Measurements from ENCODE around the gene PTPRU. TPM values are rescaled to one million over a fixed set of nuclear protein-coding genes. Genes with fewer than 3 reads are reported as not detected.

Gene PTPRU
- total RNA-seq, 1 experiment from 2014 or later = 40.7 TPM

DNA sequence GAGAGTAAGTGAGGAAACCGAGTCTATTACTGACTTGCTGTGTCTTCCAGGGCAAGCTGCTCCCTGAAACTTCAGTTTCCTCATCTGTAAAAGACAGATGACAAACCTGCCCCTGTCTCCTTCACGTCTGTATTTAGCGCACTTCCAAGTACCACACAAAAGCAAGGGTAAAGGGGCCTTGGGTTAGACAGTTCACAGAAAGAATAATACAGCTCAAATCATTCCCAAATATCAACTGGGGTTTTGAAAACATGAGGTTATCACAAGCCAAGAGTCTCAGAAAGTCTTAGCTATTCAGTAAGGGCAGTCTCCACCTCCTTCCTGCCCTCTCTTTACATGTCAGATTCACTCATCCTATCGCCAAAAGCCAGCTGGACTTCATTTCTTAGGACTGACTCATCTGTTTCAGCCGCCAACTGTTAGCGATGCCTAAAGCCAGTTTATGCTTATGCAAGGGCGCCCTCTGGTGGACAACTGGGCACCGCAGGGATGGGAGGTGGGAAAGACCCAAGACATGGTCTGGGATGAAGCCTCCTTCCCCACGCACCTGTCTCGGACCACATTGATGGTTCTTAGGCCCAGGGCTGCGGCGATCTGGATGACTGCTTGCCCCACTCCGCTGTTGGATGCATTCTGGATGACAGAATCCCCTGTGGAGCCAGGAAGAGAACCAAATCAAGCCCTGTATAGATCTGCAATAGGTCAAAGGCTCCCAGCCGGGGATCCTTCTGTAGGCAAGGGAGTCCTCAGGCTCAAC is 33.6 kb upstream of the PTPRU start:
- Histone ChIP-seq H3K27ac (ENCODE audit: low read depth, low read length) (peak overlapping the region; percentile 23; the same call in 1 of the 2 replicates), H3K36me3 (ENCODE audit: control insufficient read depth in 1 of 2, insufficient read depth in 2 of 2, low read length in 2 of 2) (peaks cover 15 to 42% of the 10 kb centered on the region in 2 experiments; a peak in 3 of 4 replicates), H3K4me3 (replicated peaks in 1 of 2; ENCODE audit: low read depth in 1 of 2, low read length in 2 of 2) (peak overlapping the region in 1 of 2 experiments; percentile 2; a peak in 1 of 4 replicates), H2AFZ (ENCODE audit: low read depth, low read length, poor library complexity, severe bottlenecking) (no peak overlapping the region), H3K9me2 (ENCODE audit: insufficient read depth) (no peaks in the 10 kb centered on the region), H3K9ac (ENCODE audit: low read length) (no peak overlapping the region), H3K4me1 (ENCODE audit: control insufficient read depth in 1 of 2, insufficient read depth in 2 of 2, low read length in 2 of 2) (peaks cover 7 to 8% of the 10 kb centered on the region in 2 experiments), H4K20me1 (ENCODE audit: insufficient read depth) (no peaks in the 10 kb centered on the region), H3K9me3 (ENCODE audit: control insufficient read depth in 1 of 2, insufficient read depth in 1 of 2, low read depth in 1 of 2, low read length in 2 of 2) (no peaks in the 10 kb centered on the region), H3K4me2 (ENCODE audit: low read length) (peak overlapping the region; percentile 60), H3K79me2 (ENCODE audit: insufficient read depth, low read length) (no peaks in the 10 kb centered on the region), H3K27me3 (ENCODE audit: insufficient read depth, low read length) (no peaks in the 10 kb centered on the region)
- ChIA-PET CTCF (interaction anchor here (0.7 to 4.9 kb wide), 12 partner anchors 8 to 417 kb away, joined by 3 to 59 read pairs (median 6); partner anchors contain the start of genes SRSF4 and TMEM200B), RAD21 (ENCODE audit: low non-redundant PET in 1 of 2, low total read pairs in 2 of 2, uncharacterized antibody in 2 of 2, unreplicated experiment in 2 of 2) (interaction anchor here (0.7 to 1.5 kb wide), 6 partner anchors 74 to 1516 kb away, joined by 3 to 7 read pairs (median 4); no protein-coding TSS in a partner anchor), POLR2A (interaction anchor here (0.7 to 1.3 kb wide), 4 partner anchors 21 to 554 kb away, joined by 3 to 5 read pairs (median 5); partner anchors contain the start of genes RNU11 and SRSF4)
- peak; percentile 96 for ATAC-seq
- intact Hi-C loops (cut with micrococcal nuclease) = loop anchor here (1.0 to 5.0 kb wide), 3 partner anchors 168 to 415 kb away; no protein-coding TSS in a partner anchor
- DNase-seq (ENCODE audit: low read depth, low spot score) = peak; percentile 94
- no TSS peak for BruUV-seq (replicated peaks)
- no peak for TF ChIP-seq EZH2 (IDR thresholded peaks at IDR 0.05)
- TF ChIP-seq TCF7L2 (IDR thresholded peaks at IDR 0.05; ENCODE audit: borderline replicate concordance, extremely low read depth, insufficient read depth, insufficient read length) = no peak
- peak; percentile 90 for TF ChIP-seq JUND (IDR thresholded peaks at IDR 0.05)
- peak; percentile 29; the same call in 1 of the 2 replicates for TF ChIP-seq SIN3A (IDR thresholded peaks at IDR 0.05; ENCODE audit: low read depth)
- TF ChIP-seq SRF (IDR thresholded peaks at IDR 0.05; ENCODE audit: low read depth) = no peak
- peak; percentile 87 for TF ChIP-seq FOSL1 (IDR thresholded peaks at IDR 0.05; ENCODE audit: low read depth)
- no peak for TF ChIP-seq ATF3 (IDR thresholded peaks at IDR 0.05)
- no peak for TF ChIP-seq EGR1 (IDR thresholded peaks at IDR 0.05; ENCODE audit: low read depth)
- TF ChIP-seq POLR2A (IDR thresholded peaks at IDR 0.05; ENCODE audit: borderline replicate concordance, extremely low read depth, insufficient read depth, insufficient read length) = no peak
- TF ChIP-seq EZH2phosphoT487 (IDR thresholded peaks at IDR 0.05; ENCODE audit: borderline replicate concordance) = no peak
- TF ChIP-seq CEBPB (IDR thresholded peaks at IDR 0.05; ENCODE audit: low read depth) = no peak
- TF ChIP-seq, protein P1, sequence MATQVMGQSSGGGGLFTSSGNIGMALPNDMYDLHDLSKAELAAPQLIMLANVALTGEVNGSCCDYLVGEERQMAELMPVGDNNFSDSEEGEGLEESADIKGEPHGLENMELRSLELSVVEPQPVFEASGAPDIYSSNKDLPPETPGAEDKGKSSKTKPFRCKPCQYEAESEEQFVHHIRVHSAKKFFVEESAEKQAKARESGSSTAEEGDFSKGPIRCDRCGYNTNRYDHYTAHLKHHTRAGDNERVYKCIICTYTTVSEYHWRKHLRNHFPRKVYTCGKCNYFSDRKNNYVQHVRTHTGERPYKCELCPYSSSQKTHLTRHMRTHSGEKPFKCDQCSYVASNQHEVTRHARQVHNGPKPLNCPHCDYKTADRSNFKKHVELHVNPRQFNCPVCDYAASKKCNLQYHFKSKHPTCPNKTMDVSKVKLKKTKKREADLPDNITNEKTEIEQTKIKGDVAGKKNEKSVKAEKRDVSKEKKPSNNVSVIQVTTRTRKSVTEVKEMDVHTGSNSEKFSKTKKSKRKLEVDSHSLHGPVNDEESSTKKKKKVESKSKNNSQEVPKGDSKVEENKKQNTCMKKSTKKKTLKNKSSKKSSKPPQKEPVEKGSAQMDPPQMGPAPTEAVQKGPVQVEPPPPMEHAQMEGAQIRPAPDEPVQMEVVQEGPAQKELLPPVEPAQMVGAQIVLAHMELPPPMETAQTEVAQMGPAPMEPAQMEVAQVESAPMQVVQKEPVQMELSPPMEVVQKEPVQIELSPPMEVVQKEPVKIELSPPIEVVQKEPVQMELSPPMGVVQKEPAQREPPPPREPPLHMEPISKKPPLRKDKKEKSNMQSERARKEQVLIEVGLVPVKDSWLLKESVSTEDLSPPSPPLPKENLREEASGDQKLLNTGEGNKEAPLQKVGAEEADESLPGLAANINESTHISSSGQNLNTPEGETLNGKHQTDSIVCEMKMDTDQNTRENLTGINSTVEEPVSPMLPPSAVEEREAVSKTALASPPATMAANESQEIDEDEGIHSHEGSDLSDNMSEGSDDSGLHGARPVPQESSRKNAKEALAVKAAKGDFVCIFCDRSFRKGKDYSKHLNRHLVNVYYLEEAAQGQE (IDR thresholded peaks at IDR 0.05; ENCODE audit: low read depth) = no peak
- peak; percentile 59 for TF ChIP-seq POLR2AphosphoS5 (IDR thresholded peaks at IDR 0.05; ENCODE audit: low read depth, low read length)
- TF ChIP-seq, protein P2, sequence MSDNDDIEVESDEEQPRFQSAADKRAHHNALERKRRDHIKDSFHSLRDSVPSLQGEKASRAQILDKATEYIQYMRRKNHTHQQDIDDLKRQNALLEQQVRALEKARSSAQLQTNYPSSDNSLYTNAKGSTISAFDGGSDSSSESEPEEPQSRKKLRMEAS (IDR thresholded peaks at IDR 0.05) = no peak
- TF ChIP-seq ZNF274 (IDR thresholded peaks at IDR 0.05; ENCODE audit: low read depth, low read length) = no peak
- TF ChIP-seq RAD21 (IDR thresholded peaks at IDR 0.05; ENCODE audit: low read depth) = peak; percentile 98
- TF ChIP-seq ZFX (IDR thresholded peaks at IDR 0.05) = no peak
- peak; percentile 90 to 98 (median 98) for TF ChIP-seq CTCF (IDR thresholded peaks at IDR 0.05 in 2 of 3, conservative IDR thresholded peaks at IDR 0.05 in 1 of 3; ENCODE audit: borderline replicate concordance in 1 of 3, insufficient read depth in 1 of 3, low read depth in 2 of 3, low read length in 2 of 3)
- TF ChIP-seq SP1 (IDR thresholded peaks at IDR 0.05; ENCODE audit: low read depth) = peak; percentile 69
- TF ChIP-seq ELF1 (IDR thresholded peaks at IDR 0.05; ENCODE audit: borderline replicate concordance, low read depth) = no peak
